Esophagus (tissue), 2 donors: Measurements from ENCODE around the gene TIMP2. TPM values are rescaled to one million over a fixed set of nuclear protein-coding genes. Genes with fewer than 3 reads are reported as not detected.
A peak's percentile ranks its signal among the peaks of the same experiment; 100 is the strongest.
"Not testable (repeated sequence)": the region's sequence is repeated elsewhere in the genome, so short reads cannot be mapped to it uniquely, and the experiment has no call there.

Experiments used
- H3K27ac ChIP-seq, 2 donors: one replicate each; pipeline ENCODE4 v1.5.1; 2013; ENCODE audit warnings: low read depth in 2 of 2, mild to moderate bottlenecking in 2 of 2, inconsistent platforms in 1 of 2, low read length in 1 of 2, moderate library complexity in 1 of 2
- H3K27me3 ChIP-seq, 2 donors: one replicate each; pipeline ENCODE4 v1.6.1; 2013; ENCODE audit warnings: low read length in 2 of 2, control low read depth in 1 of 2, mild to moderate bottlenecking in 1 of 2; ENCODE audit not compliant: insufficient read depth in 2 of 2, control insufficient read depth in 1 of 2
- H3K36me3 ChIP-seq, 2 donors: one replicate each; pipeline ENCODE4 v1.6.1; 2013; ENCODE audit warnings: low read length in 1 of 2; ENCODE audit not compliant: control insufficient read depth in 2 of 2, insufficient read depth in 2 of 2
- H3K4me1 ChIP-seq, 2 donors: one replicate each; pipeline ENCODE4 v1.6.1; 2013; ENCODE audit warnings: low read length in 1 of 2; ENCODE audit not compliant: control insufficient read depth in 2 of 2, insufficient read depth in 2 of 2
- H3K4me3 ChIP-seq, 2 donors: one replicate each; pipeline ENCODE4 v1.5.1; 2013; ENCODE audit warnings: low read length in 2 of 2, mild to moderate bottlenecking in 2 of 2, low read depth in 1 of 2, moderate library complexity in 1 of 2
- H3K9me3 ChIP-seq, 2 donors: one replicate each; pipeline ENCODE4 v1.6.1; 2013; ENCODE audit warnings: mild to moderate bottlenecking in 2 of 2, low read depth in 1 of 2, low read length in 1 of 2, moderate library complexity in 1 of 2; ENCODE audit not compliant: control insufficient read depth in 2 of 2, insufficient read depth in 1 of 2
- WGBS, 2 donors: extraction: QIAGEN DNeasy Blood & Tissue Kit; methylation state at CpG; one replicate each; pipeline ENCODE4 v1.1.7; 2013; 5-methylcytosine and 5-hydroxymethylcytosine counted together
- polyA plus RNA-seq, 2 donors: library from polyadenylated mRNA; stranded (reverse); fragments of 200-250 nt; gene quantifications; one replicate each; pipeline ENCODE4 v1.2.3, GENCODE V29; 2013
- donor health status: healthy with polysubstance abuse.
- donor health status: Bipolar disorder and iron deficiency.

The TIMP2 gene
- polyA plus RNA-seq, 2 donors: 30.6 to 39.5 TPM

DNA sequence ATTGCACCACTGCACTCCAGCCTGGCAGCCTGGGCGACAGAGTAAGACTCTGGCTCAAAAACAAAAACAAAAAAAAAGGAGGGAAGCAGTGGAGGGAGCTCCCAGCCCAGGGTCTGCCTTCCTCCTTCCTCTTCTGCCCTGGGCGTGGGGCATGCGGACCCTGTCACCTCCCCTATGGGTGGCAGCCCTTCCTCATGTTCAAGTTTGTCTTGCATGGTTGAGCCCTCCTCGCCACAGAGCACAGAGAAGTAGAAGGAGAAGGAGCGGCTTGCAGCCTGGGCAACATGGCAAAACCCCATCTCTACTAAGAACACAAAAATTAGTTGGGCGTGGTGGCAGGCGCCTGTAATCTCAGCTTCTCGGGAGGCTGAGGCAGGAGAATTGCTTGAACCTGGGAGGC is 21.4 kb upstream of the TIMP2 start:
- WGBS, 2 donors: 80 to 83% methylated on average over 8 of the region's 8 CpGs
- Histone ChIP-seq H3K9me3 (peaks cover 0 to 13% of the 10 kb centered on the region in 2 donors), H3K4me3 (no peak overlapping the region), H3K4me1 (no peaks in the 10 kb centered on the region), H3K27me3 (no peaks in the 10 kb centered on the region), H3K27ac (no peak overlapping the region), H3K36me3 (no peaks in the 10 kb centered on the region)

GRCh38 chr17:78946131-78946530 is 20.9 kb upstream of the TIMP2 start:
- Histone ChIP-seq H3K9me3 (peaks cover 0 to 9% of the 10 kb centered on the region in 2 donors), H3K4me1 (no peaks in the 10 kb centered on the region), H3K27ac (no peak overlapping the region), H3K27me3 (no peaks in the 10 kb centered on the region), H3K4me3 (no peak overlapping the region), H3K36me3 (no peaks in the 10 kb centered on the region)
- 80 to 81% methylated on average over 7 of the region's 7 CpGs for WGBS, 2 donors

DNA sequence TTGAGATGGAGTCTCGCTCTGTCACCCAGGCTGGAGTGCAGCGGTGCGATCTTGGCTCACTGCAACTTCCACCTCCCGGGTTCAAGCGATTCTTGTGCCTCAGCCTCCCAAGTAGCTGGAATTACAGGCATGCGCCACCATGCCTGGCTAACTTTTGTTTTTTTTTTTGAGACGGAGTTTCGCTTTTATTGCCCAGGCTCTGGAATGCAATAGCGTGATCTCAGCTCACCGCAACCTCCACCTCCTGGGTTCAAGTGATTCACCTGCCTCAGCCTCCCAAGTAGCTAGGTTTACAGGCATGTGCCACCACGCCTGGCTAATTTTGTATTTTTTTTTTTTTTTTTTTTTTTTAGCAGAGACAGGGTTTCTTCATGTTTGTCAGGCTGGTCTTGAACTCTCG is 20.3 kb upstream of the TIMP2 start:
- not testable (repeated sequence) for H3K9me3 ChIP-seq, H3K27me3 ChIP-seq, H3K4me3 ChIP-seq, H3K27ac ChIP-seq, H3K4me1 ChIP-seq, H3K36me3 ChIP-seq
- WGBS, 2 donors: 86 to 88% methylated on average over 12 of the region's 12 CpGs

DNA sequence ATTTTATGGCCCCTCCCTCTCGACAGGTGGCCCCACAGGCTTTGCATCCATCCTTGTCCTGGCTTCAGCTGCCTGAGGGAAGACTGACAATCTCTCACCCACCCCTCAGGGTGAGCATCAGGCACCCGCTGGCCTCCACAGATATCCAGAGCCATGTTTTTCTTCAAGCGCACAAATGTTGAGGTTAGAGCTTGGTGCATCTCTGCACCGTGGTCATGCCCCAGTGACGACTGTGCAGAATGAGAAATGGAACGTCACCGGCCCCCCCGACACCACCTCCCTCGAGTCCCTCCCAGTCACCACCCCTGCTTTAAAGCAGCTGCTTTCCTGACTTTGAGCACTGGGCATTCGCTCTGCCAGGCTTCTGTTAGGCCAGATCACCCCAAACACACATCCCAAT is 19.8 kb upstream of the TIMP2 start:
- H3K9me3 ChIP-seq: no peaks in the 10 kb centered on the region
- 68 to 69% methylated on average over 10 of the region's 10 CpGs for WGBS, 2 donors
- H3K36me3 ChIP-seq: no peaks in the 10 kb centered on the region
- H3K27me3 ChIP-seq: no peaks in the 10 kb centered on the region
- H3K4me1 ChIP-seq: no peaks in the 10 kb centered on the region
- no peak overlapping the region for H3K4me3 ChIP-seq
- H3K27ac ChIP-seq: no peak overlapping the region

GRCh38 chr17:78944026-78944425 is 18.8 kb upstream of the TIMP2 start:
- Histone ChIP-seq H3K4me1 (no peaks in the 10 kb centered on the region), H3K4me3 (no peak overlapping the region), H3K36me3 (no peaks in the 10 kb centered on the region), H3K27ac (no peak overlapping the region), H3K9me3 (no peaks in the 10 kb centered on the region), H3K27me3 (no peaks in the 10 kb centered on the region)
- WGBS, 2 donors: 85 to 88% methylated on average over 7 of the region's 7 CpGs

DNA sequence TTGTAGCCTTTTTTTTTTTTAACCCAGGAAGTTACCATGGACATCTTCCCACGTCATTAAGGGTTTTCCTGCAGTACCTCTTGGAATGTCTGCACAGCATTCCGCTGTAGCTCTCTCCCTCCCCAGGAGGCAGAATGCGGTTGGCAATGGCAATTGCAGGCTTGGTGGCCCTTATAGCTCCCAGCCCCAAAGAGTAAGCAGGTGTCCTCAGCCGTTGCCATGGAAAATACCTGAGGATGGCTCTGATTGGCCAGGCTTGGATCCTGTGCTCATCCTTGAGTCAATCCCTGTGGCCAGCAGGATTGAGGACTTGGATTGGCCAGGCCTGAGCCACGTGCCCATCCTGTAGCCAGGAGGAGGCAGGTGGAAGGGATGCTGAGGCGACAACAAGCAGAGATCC is 15.5 kb upstream of the TIMP2 start:
- no peaks in the 10 kb centered on the region for H3K4me1 ChIP-seq
- H3K9me3 ChIP-seq: no peaks in the 10 kb centered on the region
- H3K4me3 ChIP-seq: no peak overlapping the region
- 74 to 80% methylated on average over 6 of the region's 6 CpGs for WGBS, 2 donors
- H3K27me3 ChIP-seq: no peaks in the 10 kb centered on the region
- H3K27ac ChIP-seq: no peak overlapping the region
- no peaks in the 10 kb centered on the region for H3K36me3 ChIP-seq

DNA sequence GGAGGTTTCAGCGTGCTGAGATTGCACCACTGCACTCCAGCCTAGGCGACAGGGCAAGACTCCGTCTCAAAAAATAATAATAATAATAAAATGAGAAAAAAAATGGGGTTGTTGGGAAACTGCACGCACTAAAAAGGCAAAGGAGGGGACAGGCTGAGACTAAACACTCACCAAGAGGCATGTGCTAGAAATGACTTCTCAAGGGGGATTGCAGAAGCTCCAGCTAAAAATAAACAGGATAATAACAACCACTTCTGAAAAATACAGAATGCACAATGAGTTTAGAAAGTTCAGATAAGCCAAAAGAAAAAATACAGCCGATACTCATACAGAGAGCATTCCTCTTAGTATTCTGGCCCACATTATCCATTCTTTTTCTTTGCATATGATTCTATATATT is 15.1 kb upstream of the TIMP2 start:
- WGBS, 2 donors: 82 to 87% methylated on average over 5 of the region's 5 CpGs
- Histone ChIP-seq H3K4me3 (no peak overlapping the region), H3K27me3 (no peaks in the 10 kb centered on the region), H3K9me3 (no peaks in the 10 kb centered on the region), H3K27ac (no peak overlapping the region), H3K36me3 (no peaks in the 10 kb centered on the region), H3K4me1 (peaks cover 0 to 1% of the 10 kb centered on the region in 2 donors)

DNA sequence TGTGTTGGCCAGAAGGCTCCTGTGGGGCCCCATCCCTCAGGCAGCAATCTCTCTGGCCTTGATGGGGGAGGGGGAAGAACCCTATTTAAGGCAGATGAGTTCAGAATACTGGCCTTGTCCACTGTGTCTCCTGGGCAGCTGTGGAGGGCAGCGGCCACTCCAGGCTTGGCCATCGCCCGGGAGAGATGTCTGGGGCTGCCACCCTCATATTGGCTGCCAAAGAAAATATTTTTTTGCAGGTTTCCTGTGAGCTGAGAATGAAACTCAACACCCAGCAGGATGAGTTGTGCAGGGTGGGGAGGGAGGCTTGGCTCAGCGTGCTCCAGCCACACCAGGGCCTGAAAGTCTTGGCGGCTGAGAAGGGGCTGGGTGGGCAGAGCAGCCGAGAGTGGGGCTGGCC is 14.4 kb upstream of the TIMP2 start:
- Histone ChIP-seq H3K4me3 (no peak overlapping the region), H3K9me3 (no peaks in the 10 kb centered on the region), H3K27ac (no peak overlapping the region), H3K36me3 (no peaks in the 10 kb centered on the region), H3K27me3 (no peaks in the 10 kb centered on the region), H3K4me1 (peaks cover 2 to 6% of the 10 kb centered on the region in 2 donors)
- 78 to 84% methylated on average over 6 of the region's 6 CpGs for WGBS, 2 donors

- no peaks in the 10 kb centered on the region for H3K9me3 ChIP-seq
- H3K36me3 ChIP-seq: no peaks in the 10 kb centered on the region
- peaks cover 2 to 21% of the 10 kb centered on the region in 2 donors for H3K4me1 ChIP-seq
- no peak overlapping the region for H3K27ac ChIP-seq
- H3K27me3 ChIP-seq: no peaks in the 10 kb centered on the region
- WGBS, 2 donors: 78 to 80% methylated on average over 11 of the region's 11 CpGs
- H3K4me3 ChIP-seq: no peak overlapping the region
Measured at GRCh38 chr17:78937561-78937960, 12.4 kb upstream of the TIMP2 start.

DNA sequence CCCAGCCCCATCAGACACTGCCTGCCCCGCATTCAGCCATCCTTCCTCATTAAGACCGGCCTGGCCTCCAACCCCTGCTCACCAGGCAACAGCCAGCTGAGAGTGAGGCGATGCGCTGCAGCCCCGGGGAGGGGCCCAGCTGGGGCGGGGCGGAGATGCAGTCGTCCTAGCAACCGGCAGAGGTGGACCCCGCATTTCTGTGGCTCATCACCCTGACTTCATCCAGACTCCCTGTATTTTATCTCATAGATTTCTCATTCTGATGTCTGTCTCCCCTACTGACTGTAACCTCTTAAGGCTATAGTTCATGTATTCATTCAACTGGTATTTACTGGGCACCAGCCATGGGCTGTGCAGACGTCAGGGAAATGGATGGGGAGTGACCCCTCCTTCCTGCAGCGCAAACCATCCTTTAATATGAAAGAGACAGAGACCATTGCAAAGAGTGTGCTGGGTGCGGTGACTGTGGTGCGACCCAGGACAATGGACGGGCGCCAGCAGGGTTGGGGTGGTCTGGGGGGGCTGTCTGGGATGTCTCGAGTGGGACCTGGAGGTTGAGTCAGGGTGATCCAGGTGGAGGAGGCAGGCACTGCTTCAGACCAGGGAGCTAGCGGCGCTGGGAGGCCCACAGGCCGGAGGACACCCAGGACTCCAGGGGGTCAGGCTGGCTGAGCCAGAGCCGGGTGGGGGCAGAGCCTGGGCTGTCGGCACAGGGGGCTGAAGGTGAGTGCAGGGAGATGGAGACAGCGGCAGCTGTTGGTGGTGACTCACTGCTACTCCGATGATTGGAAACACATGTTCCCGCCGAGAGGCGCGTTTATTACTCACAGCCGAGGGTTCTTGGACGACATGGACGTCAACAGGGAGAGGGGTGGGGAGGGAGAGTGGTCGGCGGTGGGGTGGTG is 10.5 kb upstream of the TIMP2 start:
- no peaks in the 10 kb centered on the region for H3K27me3 ChIP-seq
- 63 to 72% methylated on average over 33 of the region's 33 CpGs for WGBS, 2 donors
- H3K36me3 ChIP-seq: no peaks in the 10 kb centered on the region
- no peaks in the 10 kb centered on the region for H3K9me3 ChIP-seq
- H3K4me3 ChIP-seq: no peak overlapping the region
- H3K4me1 ChIP-seq: peaks cover 2 to 21% of the 10 kb centered on the region in 2 donors
- peak overlapping the region; percentile 82 to 94 for H3K27ac ChIP-seq
